Ovary (tissue), 9 donors: Measurements from ENCODE around the gene NUBPL. TPM values are rescaled to one million over a fixed set of nuclear protein-coding genes. Genes with fewer than 3 reads are reported as not detected.

Source experiments
- DNase-seq, 5 donors: peaks; one replicate each; pipeline ENCODE4 v3.0.0-alpha.2; 2019 to 2020
- H3K27ac ChIP-seq, 2 donors: fragments of 200-600 bp; one replicate each; pipeline versions ENCODE4 v1.5.1 to v1.8.0; 2019 to 2022
- H3K27me3 ChIP-seq: fragments of 200-600 bp; one replicate; pipeline ENCODE4 v1.8.0; 2022
- H3K36me3 ChIP-seq: fragments of 200-600 bp; sonication (generic); one replicate; pipeline ENCODE4 v1.5.1; 2019
- H3K4me1 ChIP-seq: one replicate; pipeline ENCODE4 v1.8.1; 2013; ENCODE audit warnings: mild to moderate bottlenecking, moderate library complexity; ENCODE audit not compliant: insufficient read depth
- H3K4me3 ChIP-seq: fragments of 200-600 bp; sonication (generic); one replicate; pipeline ENCODE4 v1.5.1; 2017
- H3K9me3 ChIP-seq, 2 donors: fragments of 200-600 bp in 1 of 2; sonication (generic) in 1 of 2; one replicate each; pipeline versions ENCODE4 v1.5.1 to v1.8.1; 2013 to 2019; ENCODE audit warnings: mild to moderate bottlenecking in 1 of 2, moderate library complexity in 1 of 2
- CTCF ChIP-seq, 3 donors: fragments of 450-650 bp in 2 of 3; fragments of 200-600 bp in 1 of 3; IDR thresholded peaks; one replicate each; pipeline versions ENCODE4 v1.5.1 to v1.8.0; 2016 to 2022; ENCODE audit warnings: antibody characterized with exemption in 3 of 3, mild to moderate bottlenecking in 1 of 3
- EP300 ChIP-seq: sonication (generic); formaldehyde crosslinking; IDR thresholded peaks from one replicate; pipeline ENCODE4 v1.6.1; 2017; ENCODE audit warnings: antibody characterized with exemption
- POLR2A ChIP-seq: fragments of 450-650 bp; IDR thresholded peaks from one replicate; pipeline ENCODE4 v1.6.1; 2017; ENCODE audit warnings: antibody characterized with exemption, mild to moderate bottlenecking, moderate library complexity
- WGBS, 3 donors: extraction: QIAGEN DNeasy Blood & Tissue Kit in 1 of 3; methylation state at CpG; one replicate each; pipeline versions ENCODE4 v1.1.5 to v1.1.7; 2013 to 2017; 5-methylcytosine and 5-hydroxymethylcytosine counted together
- intact Hi-C, 4 donors: fragments of 100-400 bp; cut with DNase I; formaldehyde crosslinking; loops; one replicate each; pipeline versions ENCODE4 v1.11.0 to v1.15.1; 2022 to 2023
- polyA plus RNA-seq, 2 donors: library from polyadenylated mRNA; stranded (reverse); fragments of 200-250 nt in 1 of 2; fragments of 350-450 nt in 1 of 2; fragmentation: Illumina TruSeq in 1 of 2; extraction: RNeasy Lipid Tissue Mini Kit (QIAGEN cat#74804) in 1 of 2; gene quantifications; one replicate each; pipeline ENCODE4 v1.2.3, GENCODE V29; 2013 to 2014
- total RNA-seq, 7 donors: library from RNA; depleted of rRNA in 2 of 7; stranded (reverse); fragments of >200 nt in 2 of 7; fragmentation: NEBNext Ultra II Directional in 3 of 7; extraction: Animal tissue kit (Norgen Biotek cat#: 25700) in 3 of 7; gene quantifications; one replicate each; pipeline versions ENCODE4 v1.1.0 to v1.2.4, GENCODE V29; 2016 to 2023
- donor health status: DM: no; HTN: no; CAD: no; lungs with moderate emphysema.
- donor health status: DM: no; HTN: no; CAD: no.
- donor health status: Bipolar disorder and iron deficiency.
- donor health status: DM: yes; HTN: yes; CAD: no.
- donor health status: DM: no; HTN: no; CAD: no.
- donor health status: DM: yes; HTN: yes; CAD: no.

Gene NUBPL
- total and polyA plus RNA-seq, 9 donors = 5.8 to 17.6 (median 14.0) TPM

GRCh38 chr14:31530136-31530535 is 31.1 kb upstream of the NUBPL start:
- WGBS, 3 donors = 21 to 35% (median 29%) methylated on average over 7 of the region's 7 CpGs
- H3K9me3 ChIP-seq = no peaks in the 10 kb centered on the region
- no peak for DNase-seq

GRCh38 chr14:31536201-31536960 is 24.8 kb upstream of the NUBPL start:
- TF ChIP-seq POLR2A = no peak
- no peak overlapping the region for H3K27ac ChIP-seq
- no peaks in the 10 kb centered on the region for H3K27me3 ChIP-seq
- no peaks in the 10 kb centered on the region for H3K4me1 ChIP-seq
- no peaks in the 10 kb centered on the region for H3K9me3 ChIP-seq
- no peaks in the 10 kb centered on the region for H3K36me3 ChIP-seq
- no peak overlapping the region for H3K4me3 ChIP-seq
- 73 to 82% (median 74%) methylated on average over 5 of the region's 5 CpGs for WGBS, 3 donors
- intact Hi-C loops = no loop called here
- no peak for DNase-seq

More at GRCh38 chr14:31530136-31530535, 31.1 kb upstream of the NUBPL start:
- Histone ChIP-seq H3K27ac (no peak overlapping the region), H3K27me3 (no peaks in the 10 kb centered on the region), H3K4me1 (no peaks in the 10 kb centered on the region), H3K4me3 (no peak overlapping the region), H3K36me3 (no peaks in the 10 kb centered on the region)
- intact Hi-C loops = no loop called here
- no peak for TF ChIP-seq CTCF (IDR thresholded peaks at IDR 0.05)
- TF ChIP-seq EP300 = no peak
- no peak for TF ChIP-seq POLR2A

GRCh38 chr14:31541702-31542101 is 19.5 kb upstream of the NUBPL start:
- WGBS, 3 donors = 78 to 83% (median 81%) methylated on average over 1 of the region's 1 CpG

GRCh38 chr14:31543969-31544799 is 17.0 kb upstream of the NUBPL start:
- 54 to 66% (median 59%) methylated on average over 5 of the region's 5 CpGs for WGBS, 3 donors
- Histone ChIP-seq H3K27me3 (no peaks in the 10 kb centered on the region), H3K27ac (no peak overlapping the region), H3K36me3 (no peaks in the 10 kb centered on the region), H3K4me1 (no peaks in the 10 kb centered on the region), H3K4me3 (no peak overlapping the region), H3K9me3 (no peaks in the 10 kb centered on the region)
- TF ChIP-seq CTCF (IDR thresholded peaks at IDR 0.05) = no peak
- no peak for TF ChIP-seq POLR2A
- no peak for TF ChIP-seq EP300
- intact Hi-C loops = no loop called here
- DNase-seq = no peak

More at GRCh38 chr14:31541702-31542101, 19.5 kb upstream of the NUBPL start:
- TF ChIP-seq CTCF (IDR thresholded peaks at IDR 0.05) (no peak), EP300 (no peak), POLR2A (no peak)
- intact Hi-C loops = no loop called here
- no peak for DNase-seq
- Histone ChIP-seq H3K27me3 (no peaks in the 10 kb centered on the region), H3K4me3 (no peak overlapping the region), H3K36me3 (no peaks in the 10 kb centered on the region), H3K4me1 (no peaks in the 10 kb centered on the region), H3K9me3 (no peaks in the 10 kb centered on the region), H3K27ac (no peak overlapping the region)

- 71 to 85% (median 82%) methylated on average over 3 of the region's 3 CpGs for WGBS, 3 donors
- no peak overlapping the region for H3K27ac ChIP-seq
- H3K4me1 ChIP-seq = no peaks in the 10 kb centered on the region
- H3K9me3 ChIP-seq = no peaks in the 10 kb centered on the region
- no peak for DNase-seq
- H3K36me3 ChIP-seq = no peaks in the 10 kb centered on the region
- H3K27me3 ChIP-seq = no peaks in the 10 kb centered on the region
- intact Hi-C loops = no loop called here
- TF ChIP-seq POLR2A = no peak
- TF ChIP-seq CTCF (IDR thresholded peaks at IDR 0.05) = no peak
- TF ChIP-seq EP300 = no peak
- H3K4me3 ChIP-seq = no peak overlapping the region
Measured at GRCh38 chr14:31544816-31545215, 16.4 kb upstream of the NUBPL start.
